SW480 (cell line): Measurements from ENCODE around the gene STXBP4.
A peak's percentile ranks its signal among the peaks of the same experiment; 100 is the strongest.

ENCODE experiments used
- DNase-seq: peaks from one replicate; pipeline ENCODE4 v3.0.0-alpha.2; 2016; ENCODE audit warnings: low spot score

The STXBP4 gene

GRCh38 chr17:54969658-54970572 is 1.4 kb downstream of the STXBP4 start:
- DNase-seq, result no peak

GRCh38 chr17:54971147-54971546 is 2.6 kb downstream of the STXBP4 start:
- no peak for DNase-seq

DNA sequence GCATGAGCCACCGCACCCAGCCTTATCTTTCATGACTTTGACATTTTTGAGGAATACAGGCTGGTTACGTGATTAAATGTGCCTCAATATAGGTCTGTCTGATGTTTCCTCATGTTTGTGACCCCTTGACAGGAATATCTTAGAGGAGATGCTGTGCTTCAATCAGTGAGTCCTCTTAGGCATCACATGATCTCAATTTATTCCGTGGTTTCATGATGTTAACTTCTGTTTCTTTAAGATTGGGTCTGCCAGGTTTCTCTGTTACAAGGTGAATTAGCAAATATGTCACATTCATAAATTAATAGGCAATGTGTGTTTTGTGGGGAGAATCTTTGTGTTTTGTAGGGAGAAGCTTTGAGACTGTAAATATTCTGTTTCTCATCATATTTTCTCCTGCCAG is 3.3 kb downstream of the STXBP4 start:
- no peak for DNase-seq

- DNase-seq, result no peak
These were observed 4.0 kb downstream of the STXBP4 start for GRCh38 chr17:54972406-54973138.

- DNase-seq, result no peak
These were observed 6.2 kb downstream of the STXBP4 start for GRCh38 chr17:54974759-54975158.

DNA sequence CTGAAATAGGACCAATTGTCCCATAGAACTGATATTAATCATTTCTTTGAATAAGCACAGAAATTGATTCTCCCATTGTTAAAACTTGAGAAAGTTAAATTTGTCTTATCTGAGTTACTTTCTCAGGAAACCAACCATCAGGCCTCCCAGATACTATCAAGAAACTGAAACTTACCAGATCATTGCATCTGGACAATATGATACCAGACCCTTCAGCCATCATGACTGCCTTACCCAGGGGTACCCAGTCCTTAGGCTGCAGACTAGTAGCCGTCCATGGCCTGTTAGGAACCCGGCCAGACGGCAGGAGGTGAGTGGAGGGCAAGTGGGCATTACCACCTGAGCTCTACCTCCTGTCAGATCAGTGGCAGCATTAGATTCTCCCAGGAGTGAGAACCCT is 7.8 kb downstream of the STXBP4 start:
- no peak for DNase-seq

DNA sequence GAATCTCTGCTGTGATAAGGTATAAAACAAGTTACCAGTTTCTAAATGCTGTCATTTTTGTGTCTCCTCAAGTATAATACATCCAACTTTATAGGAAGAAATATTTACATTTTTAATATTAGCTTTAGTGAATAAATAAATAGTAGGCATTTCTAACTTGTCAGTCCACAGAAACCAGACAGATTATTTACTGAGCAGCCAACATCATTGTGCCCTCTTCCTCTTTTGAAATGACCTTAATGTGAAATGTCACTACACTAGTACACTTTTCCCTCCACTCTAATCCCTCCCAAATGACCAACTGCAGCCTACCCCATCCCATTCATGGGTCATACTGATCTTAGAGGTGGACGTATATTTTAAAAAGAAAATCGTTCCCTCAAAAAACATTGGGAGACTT is 9.2 kb downstream of the STXBP4 start:
- DNase-seq, result no peak

DNA sequence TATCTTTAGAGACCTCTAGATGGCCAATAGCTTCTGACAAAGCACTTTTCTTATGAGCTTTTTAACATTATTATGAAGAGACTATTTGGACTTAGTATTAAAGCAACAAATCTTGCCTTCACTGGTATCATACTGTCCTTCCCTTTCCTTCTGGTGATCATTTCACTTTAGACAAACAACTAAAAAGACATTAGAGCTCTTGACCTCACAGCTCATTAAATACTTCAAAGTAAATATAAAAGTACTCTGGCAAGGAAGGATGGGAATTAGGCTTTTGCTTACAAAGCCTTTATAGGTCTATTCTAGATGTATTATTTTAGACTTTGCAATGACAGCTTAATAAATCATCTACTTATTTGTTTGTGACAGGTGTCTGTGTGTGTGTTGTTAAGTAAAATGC is 11.1 kb downstream of the STXBP4 start:
- DNase-seq, result no peak

- DNase-seq, result no peak
These were observed 11.8 kb downstream of the STXBP4 start for GRCh38 chr17:54980375-54980774.

GRCh38 chr17:54982399-54982798 is 13.8 kb downstream of the STXBP4 start:
- no peak for DNase-seq

DNA sequence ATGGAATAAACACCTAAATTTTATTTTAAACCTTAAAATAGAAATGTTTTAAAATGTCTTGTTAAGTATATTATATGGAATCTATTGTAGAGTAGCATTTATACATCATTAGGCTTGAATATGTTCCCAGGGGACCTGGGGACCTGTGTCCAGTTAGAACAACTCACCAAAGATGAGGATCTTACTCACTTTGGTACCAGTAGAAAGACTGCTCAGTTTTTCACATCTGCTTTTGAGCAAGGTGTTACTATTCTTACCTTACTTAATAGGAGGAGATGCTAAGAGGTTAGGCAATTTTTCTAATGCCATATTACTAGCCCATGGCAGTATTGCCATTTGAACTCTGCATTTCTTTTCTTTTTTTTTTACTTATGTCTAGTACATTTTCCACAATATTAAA is 14.7 kb downstream of the STXBP4 start:
- DNase-seq, result no peak

GRCh38 chr17:54985476-54985875 is 16.9 kb downstream of the STXBP4 start:
- DNase-seq, result no peak

DNA sequence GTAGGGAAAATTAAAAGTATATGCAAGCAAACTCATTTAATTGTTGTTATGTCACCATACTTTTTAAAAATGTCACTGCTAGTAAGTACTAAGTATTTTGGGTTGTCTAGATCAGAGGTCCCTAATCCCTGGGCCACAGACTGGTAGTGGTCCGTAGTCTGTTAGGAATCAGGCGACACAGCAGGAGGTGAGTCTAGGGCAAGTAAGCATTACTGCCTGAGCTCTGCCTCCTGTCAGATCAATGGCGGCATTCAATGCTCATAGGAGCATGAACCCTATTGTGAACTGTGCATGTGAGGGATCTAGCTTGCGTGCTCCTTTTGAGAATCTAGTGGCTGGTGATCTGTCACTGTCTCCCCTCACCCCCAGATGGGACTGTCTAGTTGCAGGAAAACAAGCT is 21.6 kb downstream of the STXBP4 start:
- no peak for DNase-seq

DNA sequence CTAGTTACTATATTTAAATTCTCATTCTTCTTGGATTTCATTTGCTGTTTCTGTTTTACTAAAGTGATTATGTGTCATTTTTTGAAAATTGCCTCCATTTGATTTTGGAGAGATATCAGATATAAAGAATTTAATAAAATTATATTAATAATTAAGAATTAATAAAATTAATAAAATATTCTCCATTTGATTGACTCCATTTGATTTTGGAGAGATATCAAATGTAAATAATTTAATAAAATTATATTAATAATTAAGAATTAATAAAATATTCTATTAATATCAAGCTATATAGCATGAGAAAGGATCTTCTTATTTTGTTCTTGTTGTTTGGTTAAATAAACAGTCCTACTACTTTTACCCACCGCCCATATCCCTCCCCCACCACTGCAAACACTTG is 23.0 kb downstream of the STXBP4 start:
- no peak for DNase-seq

GRCh38 chr17:54992797-54993639 is 24.5 kb downstream of the STXBP4 start:
- DNase-seq, result peak; percentile 66

DNA sequence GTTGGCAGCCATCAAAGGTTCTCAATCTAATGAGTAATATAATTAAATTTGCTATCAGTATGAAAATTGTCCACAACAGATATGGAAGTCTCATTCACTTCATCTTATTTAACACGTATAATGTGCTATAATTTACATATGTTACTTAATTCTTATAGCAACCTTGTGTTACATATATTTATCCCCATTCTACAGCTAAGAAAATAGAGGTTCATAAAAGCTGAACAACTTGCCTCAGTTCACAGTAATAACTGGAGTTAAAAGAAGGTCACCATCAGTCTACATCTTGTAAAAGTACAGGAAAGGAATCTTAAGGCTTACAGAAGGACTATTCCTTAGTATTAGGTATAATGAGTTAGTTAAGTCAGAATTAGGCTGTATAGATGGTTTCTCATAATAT is 27.9 kb downstream of the STXBP4 start:
- DNase-seq, result no peak

DNA sequence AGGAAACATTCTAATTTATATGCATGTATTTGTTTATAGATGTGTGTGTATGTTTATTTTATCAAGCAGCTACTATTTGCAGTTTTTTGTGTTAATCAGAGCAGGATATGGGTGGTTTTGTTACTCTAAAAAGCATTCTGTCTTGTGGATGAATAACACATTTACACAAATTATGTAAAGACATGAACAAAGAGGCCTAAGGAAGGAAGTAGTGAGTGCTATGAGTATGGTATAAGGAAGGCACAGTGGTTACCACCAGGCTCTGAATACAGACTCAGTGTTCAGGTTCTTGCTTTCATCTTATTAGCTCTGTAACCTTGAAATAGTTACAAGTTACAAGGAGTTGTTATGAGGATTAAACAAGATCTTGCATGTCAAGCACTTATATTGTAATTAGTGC is 33.9 kb downstream of the STXBP4 start:
- no peak for DNase-seq

DNA sequence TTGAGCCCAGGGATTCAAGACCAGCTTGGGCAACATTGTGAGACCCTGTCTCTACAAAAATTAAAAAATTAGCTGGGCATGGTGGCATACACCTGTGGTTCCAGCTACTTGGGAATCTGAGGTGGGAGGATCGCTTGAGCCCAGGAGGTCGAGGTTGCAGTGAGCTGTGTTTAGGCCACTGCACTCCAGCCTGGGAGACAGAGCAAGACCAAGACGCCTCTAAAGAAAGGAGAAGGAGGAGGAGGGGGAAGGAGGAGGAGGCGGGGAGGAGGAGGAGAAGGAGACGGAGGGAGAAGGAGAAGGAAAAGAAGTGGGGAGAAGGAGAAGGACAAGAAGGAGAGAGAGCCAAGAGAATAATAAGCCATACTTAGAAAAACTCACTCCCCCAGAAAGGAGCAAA is 35.9 kb downstream of the STXBP4 start:
- DNase-seq, result no peak

DNA sequence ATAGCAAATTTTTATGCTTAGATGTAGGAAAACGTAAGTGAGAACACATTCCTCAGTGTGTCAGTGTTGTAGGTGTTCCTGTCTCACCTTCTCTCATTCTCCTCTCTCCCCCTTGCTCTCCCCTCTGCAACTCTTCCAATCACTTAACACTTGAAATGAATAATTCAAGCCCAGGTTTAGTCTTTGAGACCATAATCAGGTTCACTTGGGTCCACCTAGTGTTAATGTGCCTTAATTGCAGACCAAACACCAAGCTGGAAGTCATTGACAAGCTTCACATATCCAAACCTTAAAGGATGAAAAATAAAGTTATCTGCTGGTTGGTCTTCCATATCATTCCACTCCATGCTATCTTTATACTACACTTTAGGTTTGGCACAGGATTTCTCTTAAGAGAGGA is 37.0 kb downstream of the STXBP4 start:
- DNase-seq, result peak; percentile 4

GRCh38 chr17:55023626-55024025 is 55.1 kb downstream of the STXBP4 start:
- DNase-seq, result no peak

GRCh38 chr17:55037828-55038227 is 69.3 kb downstream of the STXBP4 start:
- no peak for DNase-seq

GRCh38 chr17:55038291-55038690 is 69.7 kb downstream of the STXBP4 start:
- DNase-seq, result no peak

GRCh38 chr17:55040611-55041010 is 72.0 kb downstream of the STXBP4 start:
- no peak for DNase-seq
